ENCODE data around the gene GRIN2A. TPM values are rescaled to one million over a fixed set of nuclear protein-coding genes. Genes with fewer than 3 reads are reported as not detected.

Gene GRIN2A
- total and polyA plus RNA-seq, 8 donors: 0.06 to 9.8 (median 0.86) TPM

DNA sequence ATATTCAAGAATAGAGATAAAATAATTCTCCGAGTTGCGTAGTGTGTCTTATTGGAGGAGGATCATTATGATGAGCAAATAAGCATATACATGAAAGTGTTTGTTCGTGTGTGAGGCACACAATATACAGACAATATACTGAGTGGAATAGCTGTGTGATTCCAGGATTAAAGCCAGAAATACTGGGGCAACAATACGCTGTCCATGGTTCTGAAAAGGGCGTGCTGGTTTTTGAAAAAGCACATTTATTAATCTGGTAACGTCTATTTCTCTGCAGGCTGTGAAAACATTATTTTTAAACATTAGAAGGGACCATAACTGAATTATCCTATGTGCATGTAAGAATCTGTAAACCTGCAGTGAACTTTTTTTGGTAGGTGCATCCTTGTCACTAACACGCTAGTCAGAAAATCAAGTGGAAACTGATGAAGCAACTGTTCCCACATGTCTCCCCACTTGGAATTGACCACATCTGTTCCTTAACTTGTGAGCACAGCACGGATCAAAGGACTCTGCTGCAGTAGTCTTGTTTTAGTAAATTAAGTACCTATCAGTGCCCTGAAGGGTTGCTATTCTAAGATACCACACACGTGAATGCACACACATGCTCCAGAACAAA is 346.0 kb downstream of the GRIN2A start:
- TF ChIP-seq, protein P1, sequence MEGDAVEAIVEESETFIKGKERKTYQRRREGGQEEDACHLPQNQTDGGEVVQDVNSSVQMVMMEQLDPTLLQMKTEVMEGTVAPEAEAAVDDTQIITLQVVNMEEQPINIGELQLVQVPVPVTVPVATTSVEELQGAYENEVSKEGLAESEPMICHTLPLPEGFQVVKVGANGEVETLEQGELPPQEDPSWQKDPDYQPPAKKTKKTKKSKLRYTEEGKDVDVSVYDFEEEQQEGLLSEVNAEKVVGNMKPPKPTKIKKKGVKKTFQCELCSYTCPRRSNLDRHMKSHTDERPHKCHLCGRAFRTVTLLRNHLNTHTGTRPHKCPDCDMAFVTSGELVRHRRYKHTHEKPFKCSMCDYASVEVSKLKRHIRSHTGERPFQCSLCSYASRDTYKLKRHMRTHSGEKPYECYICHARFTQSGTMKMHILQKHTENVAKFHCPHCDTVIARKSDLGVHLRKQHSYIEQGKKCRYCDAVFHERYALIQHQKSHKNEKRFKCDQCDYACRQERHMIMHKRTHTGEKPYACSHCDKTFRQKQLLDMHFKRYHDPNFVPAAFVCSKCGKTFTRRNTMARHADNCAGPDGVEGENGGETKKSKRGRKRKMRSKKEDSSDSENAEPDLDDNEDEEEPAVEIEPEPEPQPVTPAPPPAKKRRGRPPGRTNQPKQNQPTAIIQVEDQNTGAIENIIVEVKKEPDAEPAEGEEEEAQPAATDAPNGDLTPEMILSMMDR (IDR thresholded peaks at IDR 0.05): no peak
- TF ChIP-seq POLR2A (IDR thresholded peaks at IDR 0.05) (no peak), POLR2AphosphoS5 (IDR thresholded peaks at IDR 0.05) (no peak), EP300 (IDR thresholded peaks at IDR 0.05) (no peak)
- Histone ChIP-seq H3K27me3 (no peaks in the 10 kb centered on the region), H3K4me1 (no peaks in the 10 kb centered on the region), H3K9me3 (no peaks in the 10 kb centered on the region), H3K27ac (no peak overlapping the region), H3K4me3 (no peak overlapping the region), H3K36me3 (no peaks in the 10 kb centered on the region)
- WGBS, 5 donors: 45 to 50% (median 48%) methylated on average over 9 of the region's 9 CpGs
- intact Hi-C loops (cut with DNase I; ENCODE audit: low total_unique reads): no loop called here
- peak in 1 of 2 donors; percentile 67 for DNase-seq

DNA sequence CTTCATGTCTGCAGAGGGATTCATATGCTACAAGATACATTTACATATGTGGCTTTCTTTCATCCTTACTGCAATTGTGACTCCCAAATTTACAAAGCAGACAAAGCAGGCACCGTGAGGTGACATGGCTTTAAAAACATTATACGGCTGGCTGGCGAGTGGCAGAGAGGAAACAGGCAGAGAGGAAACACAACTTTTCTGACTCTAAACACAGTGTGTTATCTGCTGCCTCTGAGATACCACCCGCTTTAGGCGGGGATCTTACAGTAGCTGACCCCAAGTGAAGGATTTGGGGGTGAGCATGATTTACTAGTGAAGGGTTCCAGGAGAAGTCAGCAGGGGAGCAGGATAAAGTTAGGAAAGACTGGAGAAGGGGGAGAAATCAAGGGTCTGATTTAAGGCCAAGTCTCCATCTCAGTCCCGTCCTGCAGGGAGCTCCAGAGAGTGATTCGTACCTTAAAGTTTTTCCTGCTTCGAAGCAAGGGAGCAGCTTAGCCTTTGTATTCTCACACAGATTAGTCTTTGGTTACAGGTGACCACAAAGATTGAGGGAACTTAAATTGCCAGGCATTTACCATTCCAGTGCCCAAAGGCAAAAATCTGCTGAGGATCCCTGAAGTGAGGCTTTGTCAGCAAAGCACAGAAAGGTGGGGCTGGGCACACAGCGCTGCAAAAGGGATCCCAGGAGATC is 355.0 kb downstream of the GRIN2A start:
- TF ChIP-seq POLR2A (IDR thresholded peaks at IDR 0.05) (no peak), EP300 (IDR thresholded peaks at IDR 0.05) (no peak), POLR2AphosphoS5 (IDR thresholded peaks at IDR 0.05) (no peak)
- TF ChIP-seq, protein P1 (IDR thresholded peaks at IDR 0.05): no peak
- H3K9me3 ChIP-seq: no peaks in the 10 kb centered on the region
- intact Hi-C loops (cut with DNase I; ENCODE audit: low total_unique reads): no loop called here

DNA sequence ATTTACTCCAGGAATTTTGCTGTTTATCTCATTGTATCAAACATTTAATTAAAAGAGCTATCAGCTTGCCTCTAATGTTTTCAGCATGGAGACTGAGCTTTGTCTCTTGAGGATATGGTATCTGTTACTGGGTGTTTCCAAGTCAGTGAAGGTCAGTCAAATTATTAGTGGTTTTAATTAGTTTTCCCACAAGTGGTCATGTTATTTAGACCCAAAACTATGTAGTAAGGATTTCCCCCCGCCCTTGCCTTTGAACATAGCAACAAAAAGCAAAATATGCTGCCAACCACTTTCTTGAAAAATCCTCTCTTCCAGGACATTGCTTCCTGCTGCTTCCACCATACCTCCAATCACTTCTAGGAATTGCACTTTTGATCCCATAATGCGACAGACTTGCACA is 355.6 kb downstream of the GRIN2A start:
- 38 to 71% (median 67%) methylated on average over 2 of the region's 2 CpGs for WGBS, 5 donors
- DNase-seq: no peak
- no peaks in the 10 kb centered on the region for H3K4me1 ChIP-seq

More for the DNA sequence above, 355.0 kb downstream of the GRIN2A start:
- WGBS, 5 donors: 33 to 43% (median 41%) methylated on average over 9 of the region's 9 CpGs
- Histone ChIP-seq H3K4me3 (no peak overlapping the region), H3K4me1 (no peaks in the 10 kb centered on the region), H3K27me3 (no peaks in the 10 kb centered on the region), H3K36me3 (no peaks in the 10 kb centered on the region), H3K27ac (no peak overlapping the region)
- DNase-seq: no peak

DNA sequence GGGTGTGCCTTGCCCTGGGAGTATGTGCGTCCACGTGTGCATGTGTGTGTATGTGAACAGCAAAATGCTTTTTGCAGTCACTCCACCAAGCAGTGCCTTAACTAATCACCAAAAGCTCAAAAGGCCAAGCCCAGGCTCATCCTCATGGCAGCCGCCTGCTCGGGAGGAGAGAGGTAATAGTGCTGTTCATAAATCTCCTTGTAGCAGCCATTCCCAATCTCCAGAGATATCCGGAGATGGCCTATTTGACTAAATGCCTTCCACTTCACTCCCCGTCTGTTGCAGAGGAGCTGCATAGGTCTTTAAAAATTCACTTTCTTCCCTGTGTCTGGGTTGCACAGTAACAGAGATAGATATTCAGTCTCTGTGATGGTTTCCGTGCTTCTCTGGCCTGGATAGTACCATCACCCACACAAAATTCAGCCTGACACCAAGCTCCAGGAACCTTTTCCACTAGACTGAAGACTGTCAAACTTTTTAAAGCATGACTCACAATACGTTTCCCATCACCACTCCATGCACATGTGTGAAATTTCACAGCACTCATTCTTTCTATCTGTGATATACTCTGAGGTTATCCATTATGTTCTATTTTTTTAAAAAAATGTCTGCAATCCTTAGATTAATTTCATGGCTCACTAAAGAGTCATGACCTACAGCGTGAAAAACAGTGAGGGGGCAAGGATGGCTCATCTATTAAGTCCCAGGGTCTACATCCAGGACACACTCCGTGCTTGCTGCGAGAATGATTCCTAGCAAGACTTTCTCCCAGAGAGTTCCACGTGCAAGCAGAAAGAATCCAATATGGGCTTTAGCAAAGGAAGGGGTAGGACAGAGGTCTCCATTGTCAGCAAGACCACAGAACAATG is 357.8 kb downstream of the GRIN2A start:
- no peaks in the 10 kb centered on the region for H3K27me3 ChIP-seq
- DNase-seq: no peak
- H3K4me3 ChIP-seq: no peak overlapping the region
- no peaks in the 10 kb centered on the region for H3K36me3 ChIP-seq
- intact Hi-C loops (cut with DNase I; ENCODE audit: low total_unique reads): no loop called here
- H3K27ac ChIP-seq: no peak overlapping the region
- 53 to 78% (median 69%) methylated on average over 12 of the region's 12 CpGs for WGBS, 5 donors
- no peaks in the 10 kb centered on the region for H3K4me1 ChIP-seq
- H3K9me3 ChIP-seq: no peaks in the 10 kb centered on the region
- TF ChIP-seq EP300 (IDR thresholded peaks at IDR 0.05) (no peak), POLR2A (IDR thresholded peaks at IDR 0.05) (no peak), POLR2AphosphoS5 (IDR thresholded peaks at IDR 0.05) (no peak)
- TF ChIP-seq, protein P1 (IDR thresholded peaks at IDR 0.05): no peak

More for the DNA sequence above, 355.6 kb downstream of the GRIN2A start:
- intact Hi-C loops (cut with DNase I; ENCODE audit: low total_unique reads): no loop called here
- Histone ChIP-seq H3K36me3 (no peaks in the 10 kb centered on the region), H3K4me3 (no peak overlapping the region), H3K27me3 (no peaks in the 10 kb centered on the region), H3K9me3 (no peaks in the 10 kb centered on the region), H3K27ac (no peak overlapping the region)
- TF ChIP-seq POLR2AphosphoS5 (IDR thresholded peaks at IDR 0.05) (no peak), EP300 (IDR thresholded peaks at IDR 0.05) (no peak)
